Colonic mucosa (tissue), 4 donors: Measurements from ENCODE around the gene ADH1C. TPM values are rescaled to one million over a fixed set of nuclear protein-coding genes. Genes with fewer than 3 reads are reported as not detected.
"Not testable (repeated sequence)": the region's sequence is repeated elsewhere in the genome, so short reads cannot be mapped to it uniquely, and the experiment has no call there.

Source experiments
- DNase-seq: peaks from one replicate; pipeline ENCODE4 v3.0.0-alpha.2; 2020
- H3K27ac ChIP-seq: fragments of 200-600 bp; one replicate; pipeline ENCODE4 v1.8.0; 2021
- H3K27me3 ChIP-seq: fragments of 200-600 bp; one replicate; pipeline ENCODE4 v1.8.0; 2021
- H3K36me3 ChIP-seq: fragments of 200-600 bp; one replicate; pipeline ENCODE4 v1.8.0; 2021
- H3K4me1 ChIP-seq: fragments of 200-600 bp; one replicate; pipeline ENCODE4 v1.8.0; 2021; ENCODE audit warnings: mild to moderate bottlenecking
- H3K4me3 ChIP-seq: fragments of 200-600 bp; one replicate; pipeline ENCODE4 v1.8.0; 2021
- H3K9ac ChIP-seq, 2 donors: one replicate each; pipeline ENCODE4 v1.7.0; 2013; ENCODE audit warnings: control low read depth in 2 of 2, low read depth in 2 of 2, low read length in 2 of 2
- H3K9me3 ChIP-seq: fragments of 200-600 bp; one replicate; pipeline ENCODE4 v1.8.0; 2021
- CTCF ChIP-seq: fragments of 200-600 bp; IDR thresholded peaks from one replicate; pipeline ENCODE4 v1.8.0; 2022; ENCODE audit warnings: antibody characterized with exemption, mild to moderate bottlenecking
- intact Hi-C: fragments of 100-400 bp; cut with DNase I; formaldehyde crosslinking; loops from one replicate; pipeline ENCODE4 v1.14.1; 2022
- total RNA-seq, 2 donors: library from RNA; stranded (reverse); fragmentation: NEBNext Ultra II Directional in 1 of 2; extraction: Animal tissue kit (Norgen Biotek cat#: 25700) in 1 of 2; gene quantifications; one replicate each; pipeline ENCODE4 v1.2.1, GENCODE V29; 2021
- donor health status: healthy.
- donor health status: DM: no; HTN: no; CAD: no.
- donor health status: DM: no; HTN: no; CAD: no.

ADH1C gene
- total RNA-seq, 2 donors from 2014 or later: 140 to 240 TPM

- Histone ChIP-seq H3K27ac (no peak overlapping the region), H3K4me3 (no peak overlapping the region), H3K4me1 (peaks cover 4% of the 10 kb centered on the region), H3K27me3 (no peaks in the 10 kb centered on the region), H3K9ac (no peak overlapping the region), H3K36me3 (no peaks in the 10 kb centered on the region), H3K9me3 (no peaks in the 10 kb centered on the region)
- intact Hi-C loops: no loop called here
- DNase-seq: no peak
- no peak for TF ChIP-seq CTCF
Measured at GRCh38 chr4:99356992-99357391, 4.4 kb upstream of the ADH1C start.

- H3K9me3 ChIP-seq, H3K4me3 ChIP-seq, DNase-seq, H3K36me3 ChIP-seq, intact Hi-C loops, H3K4me1 ChIP-seq, H3K9ac ChIP-seq, H3K27ac ChIP-seq, H3K27me3 ChIP-seq: not testable (repeated sequence)
Measured at GRCh38 chr4:99356149-99356548, 3.6 kb upstream of the ADH1C start.

- Histone ChIP-seq H3K4me1 (peaks cover 4% of the 10 kb centered on the region), H3K27ac (no peak overlapping the region), H3K4me3 (peak overlapping the region; percentile 20), H3K9me3 (no peaks in the 10 kb centered on the region), H3K36me3 (no peaks in the 10 kb centered on the region), H3K27me3 (no peaks in the 10 kb centered on the region), H3K9ac (no peak overlapping the region)
- TF ChIP-seq CTCF: no peak
- intact Hi-C loops: no loop called here
- DNase-seq: no peak
Measured at GRCh38 chr4:99351487-99351886, 1.1 kb downstream of the ADH1C start.

- no peaks in the 10 kb centered on the region for H3K36me3 ChIP-seq
- intact Hi-C loops: no loop called here
- no peaks in the 10 kb centered on the region for H3K27me3 ChIP-seq
- H3K9ac ChIP-seq: no peak overlapping the region
- H3K27ac ChIP-seq: no peak overlapping the region
- TF ChIP-seq CTCF: no peak
- DNase-seq: no peak
- no peak overlapping the region for H3K4me3 ChIP-seq
- no peaks in the 10 kb centered on the region for H3K9me3 ChIP-seq
- H3K4me1 ChIP-seq: peaks cover 4% of the 10 kb centered on the region
Measured at GRCh38 chr4:99349338-99349737, 3.2 kb downstream of the ADH1C start.

GRCh38 chr4:99342624-99343023 lies 9.9 kb downstream of the ADH1C start:
- H3K4me3 ChIP-seq, H3K9ac ChIP-seq, H3K4me1 ChIP-seq, H3K9me3 ChIP-seq, DNase-seq, H3K36me3 ChIP-seq, H3K27me3 ChIP-seq, H3K27ac ChIP-seq, intact Hi-C loops: not testable (repeated sequence)

- Histone ChIP-seq H3K36me3 (no peaks in the 10 kb centered on the region), H3K4me3 (no peak overlapping the region), H3K9me3 (no peaks in the 10 kb centered on the region), H3K9ac (no peak overlapping the region), H3K4me1 (no peaks in the 10 kb centered on the region), H3K27me3 (no peaks in the 10 kb centered on the region), H3K27ac (no peak overlapping the region)
- no peak for DNase-seq
- TF ChIP-seq CTCF: no peak
- intact Hi-C loops: no loop called here
Measured at GRCh38 chr4:99341426-99341825, 11.1 kb downstream of the ADH1C start.

GRCh38 chr4:99339172-99339571 lies 13.4 kb downstream of the ADH1C start:
- no peaks in the 10 kb centered on the region for H3K9me3 ChIP-seq
- H3K4me3 ChIP-seq: no peak overlapping the region
- H3K27ac ChIP-seq: no peak overlapping the region
- no peak for DNase-seq
- no peak overlapping the region for H3K9ac ChIP-seq
- H3K36me3 ChIP-seq: no peaks in the 10 kb centered on the region
- intact Hi-C loops: no loop called here
- no peak for TF ChIP-seq CTCF
- H3K27me3 ChIP-seq: no peaks in the 10 kb centered on the region
- H3K4me1 ChIP-seq: no peaks in the 10 kb centered on the region
